GM21825 (cell line): ENCODE results near the gene COL8A2.

ENCODE experiments used
- ATAC-seq: cut with Tn5 transposase; IDR thresholded peaks from one replicate; pipeline ENCODE4 v1.9.1; 2021; ENCODE audit warnings: mild to moderate bottlenecking, moderate library complexity; ENCODE audit not compliant: unreplicated experiment

Gene COL8A2

GRCh38 chr1:36070349-36070748, 54.7 kb downstream of the COL8A2 start:
- no peak for ATAC-seq

GRCh38 chr1:36068866-36069265, 56.2 kb downstream of the COL8A2 start:
- ATAC-seq, result no peak

GRCh38 chr1:36067871-36068270, 57.2 kb downstream of the COL8A2 start:
- no peak for ATAC-seq

GRCh38 chr1:36062315-36062714, 62.7 kb downstream of the COL8A2 start:
- ATAC-seq, result no peak

GRCh38 chr1:36055706-36056105, 69.3 kb downstream of the COL8A2 start:
- ATAC-seq, result no peak

DNA sequence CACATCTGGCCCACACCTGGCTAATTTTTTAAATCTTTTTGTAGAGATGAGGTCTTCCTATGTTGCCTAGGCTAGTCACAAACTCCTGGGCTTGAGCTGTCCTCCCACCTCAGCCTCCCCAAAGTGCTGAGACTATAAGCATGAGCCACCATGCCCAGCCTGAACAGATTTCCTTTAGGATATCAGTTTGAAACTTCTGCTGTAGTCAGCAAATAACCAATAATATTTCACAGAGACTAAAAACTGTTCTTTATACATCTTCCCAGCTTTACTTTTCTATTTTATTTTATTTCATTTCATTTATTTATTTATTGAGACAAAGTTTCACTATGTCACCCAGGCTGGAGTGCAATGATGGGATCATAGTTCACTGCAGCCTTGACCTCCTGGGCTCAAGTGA, 71.0 kb downstream of the COL8A2 start:
- ATAC-seq, result no peak

DNA sequence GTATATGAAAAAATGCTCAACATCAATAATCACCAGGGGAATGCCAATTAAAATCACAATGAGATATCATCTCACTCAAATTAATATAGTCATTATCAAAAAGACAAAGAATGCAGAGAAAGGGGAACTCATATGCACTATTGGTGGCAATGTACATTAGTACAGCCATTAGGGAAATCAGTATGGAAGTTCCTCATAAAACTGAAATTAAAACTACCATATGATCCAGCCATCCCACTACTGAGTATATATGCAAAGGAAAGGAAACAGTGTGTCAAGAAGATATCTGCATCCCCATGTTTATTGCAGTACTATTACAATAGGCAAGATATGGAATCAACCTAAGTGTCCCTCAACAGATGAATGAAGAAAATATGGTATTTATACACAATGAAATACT, 73.2 kb downstream of the COL8A2 start:
- ATAC-seq, result no peak
